ENCODE results near the gene CYRIA.

- TF ChIP-seq CTCF (IDR thresholded peaks at IDR 0.05) = no peak
- TF ChIP-seq POLR2A (IDR thresholded peaks at IDR 0.05) = no peak
These were observed 8.5 kb upstream of the CYRIA start for GRCh38 chr2:16674154-16674553.
